ENCODE data around the gene GABRP.
"Not testable (repeated sequence)": the region's sequence is repeated elsewhere in the genome, so short reads cannot be mapped to it uniquely, and the experiment has no call there.

The GABRP gene

GRCh38 chr5:170748951-170749471 is 34.5 kb upstream of the GABRP start:
- no peaks in the 10 kb centered on the region for H3K36me3 Mint-ChIP-seq (ENCODE audit: low read depth)
- H3K9me3 Mint-ChIP-seq, result no peaks in the 10 kb centered on the region
- no peak overlapping the region for H3K27ac Mint-ChIP-seq
- H3K4me3 Mint-ChIP-seq, result no peak overlapping the region
- peaks cover 4% of the 10 kb centered on the region for H3K4me1 Mint-ChIP-seq (ENCODE audit: low read depth)
- intact Hi-C loops (cut with micrococcal nuclease), result loop anchor here (5.0 kb wide), 1 partner anchor 593 kb away; no protein-coding TSS in a partner anchor
- H3K27me3 Mint-ChIP-seq, result peaks cover 45% of the 10 kb centered on the region

- H3K4me3 Mint-ChIP-seq, result no peak overlapping the region
- no peaks in the 10 kb centered on the region for H3K9me3 Mint-ChIP-seq
- H3K27ac Mint-ChIP-seq, result no peak overlapping the region
- H3K4me1 Mint-ChIP-seq (ENCODE audit: low read depth), result no peaks in the 10 kb centered on the region
- intact Hi-C loops (cut with micrococcal nuclease), result loop anchor here (5.0 kb wide), 1 partner anchor 592 kb away; no protein-coding TSS in a partner anchor
- H3K36me3 Mint-ChIP-seq (ENCODE audit: low read depth), result no peaks in the 10 kb centered on the region
- peaks cover 37% of the 10 kb centered on the region for H3K27me3 Mint-ChIP-seq
These were observed 33.6 kb upstream of the GABRP start for GRCh38 chr5:170749911-170750431.

- Mint-ChIP-seq H3K27ac (no peak overlapping the region), H3K4me3 (no peak overlapping the region), H3K27me3 (peaks cover 29% of the 10 kb centered on the region), H3K4me1 (ENCODE audit: low read depth) (no peaks in the 10 kb centered on the region), H3K9me3 (no peaks in the 10 kb centered on the region), H3K36me3 (ENCODE audit: low read depth) (no peaks in the 10 kb centered on the region)
- intact Hi-C loops (cut with micrococcal nuclease), result no loop called here
These were observed 32.7 kb upstream of the GABRP start for GRCh38 chr5:170750791-170751190.

GRCh38 chr5:170751631-170752030 is 31.9 kb upstream of the GABRP start:
- H3K9me3 Mint-ChIP-seq, result no peaks in the 10 kb centered on the region
- peaks cover 6% of the 10 kb centered on the region for H3K4me1 Mint-ChIP-seq (ENCODE audit: low read depth)
- no peak overlapping the region for H3K4me3 Mint-ChIP-seq
- no peaks in the 10 kb centered on the region for H3K36me3 Mint-ChIP-seq (ENCODE audit: low read depth)
- no peak overlapping the region for H3K27ac Mint-ChIP-seq
- intact Hi-C loops (cut with micrococcal nuclease), result no loop called here
- H3K27me3 Mint-ChIP-seq, result peaks cover 25% of the 10 kb centered on the region

GRCh38 chr5:170752257-170753215 is 31.0 kb upstream of the GABRP start:
- Mint-ChIP-seq H3K9me3 (no peaks in the 10 kb centered on the region), H3K4me1 (ENCODE audit: low read depth) (peaks cover 6% of the 10 kb centered on the region), H3K4me3 (no peak overlapping the region), H3K27ac (no peak overlapping the region), H3K27me3 (peaks cover 20% of the 10 kb centered on the region), H3K36me3 (ENCODE audit: low read depth) (no peaks in the 10 kb centered on the region)
- intact Hi-C loops (cut with micrococcal nuclease), result no loop called here

GRCh38 chr5:170753311-170753710 is 30.2 kb upstream of the GABRP start:
- H3K36me3 Mint-ChIP-seq (ENCODE audit: low read depth), result no peaks in the 10 kb centered on the region
- intact Hi-C loops (cut with micrococcal nuclease), result no loop called here
- H3K9me3 Mint-ChIP-seq, result no peaks in the 10 kb centered on the region
- no peak overlapping the region for H3K27ac Mint-ChIP-seq
- peaks cover 21% of the 10 kb centered on the region for H3K27me3 Mint-ChIP-seq
- peaks cover 6% of the 10 kb centered on the region for H3K4me1 Mint-ChIP-seq (ENCODE audit: low read depth)
- H3K4me3 Mint-ChIP-seq, result no peak overlapping the region

- H3K27ac Mint-ChIP-seq; intact Hi-C loops (cut with micrococcal nuclease): not testable (repeated sequence)
- H3K27me3 Mint-ChIP-seq, result peaks cover 18% of the 10 kb centered on the region
These were observed 29.0 kb upstream of the GABRP start for GRCh38 chr5:170754508-170754907.

GRCh38 chr5:170755679-170756456 is 27.7 kb upstream of the GABRP start:
- intact Hi-C loops (cut with micrococcal nuclease), result no loop called here
- peaks cover 6% of the 10 kb centered on the region for H3K4me1 Mint-ChIP-seq (ENCODE audit: low read depth)
- no peak overlapping the region for H3K27ac Mint-ChIP-seq
- no peaks in the 10 kb centered on the region for H3K36me3 Mint-ChIP-seq (ENCODE audit: low read depth)
- peaks cover 16% of the 10 kb centered on the region for H3K27me3 Mint-ChIP-seq
- no peaks in the 10 kb centered on the region for H3K9me3 Mint-ChIP-seq
- no peak overlapping the region for H3K4me3 Mint-ChIP-seq

More at GRCh38 chr5:170754508-170754907, 29.0 kb upstream of the GABRP start:
- not testable (repeated sequence) for H3K9me3 Mint-ChIP-seq; H3K4me3 Mint-ChIP-seq; H3K4me1 Mint-ChIP-seq (ENCODE audit: low read depth); H3K36me3 Mint-ChIP-seq (ENCODE audit: low read depth)

GRCh38 chr5:170756691-170757090 is 26.8 kb upstream of the GABRP start:
- intact Hi-C loops (cut with micrococcal nuclease), result no loop called here
- peaks cover 18% of the 10 kb centered on the region for H3K27me3 Mint-ChIP-seq
- H3K4me1 Mint-ChIP-seq (ENCODE audit: low read depth), result peaks cover 6% of the 10 kb centered on the region
- H3K4me3 Mint-ChIP-seq, result no peak overlapping the region
- no peaks in the 10 kb centered on the region for H3K36me3 Mint-ChIP-seq (ENCODE audit: low read depth)
- H3K9me3 Mint-ChIP-seq, result no peaks in the 10 kb centered on the region
- H3K27ac Mint-ChIP-seq, result no peak overlapping the region

- no peaks in the 10 kb centered on the region for H3K9me3 Mint-ChIP-seq
- H3K27me3 Mint-ChIP-seq, result peaks cover 14% of the 10 kb centered on the region
- H3K36me3 Mint-ChIP-seq (ENCODE audit: low read depth), result no peaks in the 10 kb centered on the region
- no peak overlapping the region for H3K27ac Mint-ChIP-seq
- intact Hi-C loops (cut with micrococcal nuclease), result no loop called here
- H3K4me3 Mint-ChIP-seq, result no peak overlapping the region
- H3K4me1 Mint-ChIP-seq (ENCODE audit: low read depth), result peaks cover 6% of the 10 kb centered on the region
These were observed 26.3 kb upstream of the GABRP start for GRCh38 chr5:170757182-170757601.

GRCh38 chr5:170757669-170758068 is 25.9 kb upstream of the GABRP start:
- Mint-ChIP-seq H3K36me3 (ENCODE audit: low read depth) (no peaks in the 10 kb centered on the region), H3K4me1 (ENCODE audit: low read depth) (peaks cover 6% of the 10 kb centered on the region), H3K4me3 (no peak overlapping the region), H3K27ac (no peak overlapping the region), H3K9me3 (no peaks in the 10 kb centered on the region), H3K27me3 (peaks cover 12% of the 10 kb centered on the region)
- intact Hi-C loops (cut with micrococcal nuclease), result no loop called here

GRCh38 chr5:170758481-170758880 is 25.0 kb upstream of the GABRP start:
- Mint-ChIP-seq H3K4me3 (no peak overlapping the region), H3K9me3 (no peaks in the 10 kb centered on the region), H3K27me3 (peaks cover 11% of the 10 kb centered on the region), H3K27ac (no peak overlapping the region), H3K4me1 (ENCODE audit: low read depth) (peaks cover 6% of the 10 kb centered on the region), H3K36me3 (ENCODE audit: low read depth) (no peaks in the 10 kb centered on the region)
- intact Hi-C loops (cut with micrococcal nuclease), result no loop called here

GRCh38 chr5:170760113-170760512 is 23.4 kb upstream of the GABRP start:
- H3K27ac Mint-ChIP-seq, result no peak overlapping the region
- H3K4me3 Mint-ChIP-seq, result no peak overlapping the region
- intact Hi-C loops (cut with micrococcal nuclease), result no loop called here
- H3K4me1 Mint-ChIP-seq (ENCODE audit: low read depth), result peaks cover 6% of the 10 kb centered on the region
- no peaks in the 10 kb centered on the region for H3K9me3 Mint-ChIP-seq
- no peaks in the 10 kb centered on the region for H3K36me3 Mint-ChIP-seq (ENCODE audit: low read depth)
- H3K27me3 Mint-ChIP-seq, result peaks cover 11% of the 10 kb centered on the region
